Anterior cingulate cortex (tissue), 58 donors: ENCODE measurements around the gene CNDP1.
"Not testable (repeated sequence)": the region's sequence is repeated elsewhere in the genome, so short reads cannot be mapped to it uniquely, and the experiment has no call there.

Source experiments
- DNase-seq, 58 donors: peaks; one replicate each; lab custom pipeline; 2025; lab: John Stamatoyannopoulos, UW

The CNDP1 gene

GRCh38 chr18:74518456-74519295 is 15.6 kb upstream of the CNDP1 start:
- no peak for DNase-seq

- peak in 1 of 58 donors; percentile 25 for DNase-seq
These were observed 14.8 kb upstream of the CNDP1 start for GRCh38 chr18:74519320-74520095.

DNA sequence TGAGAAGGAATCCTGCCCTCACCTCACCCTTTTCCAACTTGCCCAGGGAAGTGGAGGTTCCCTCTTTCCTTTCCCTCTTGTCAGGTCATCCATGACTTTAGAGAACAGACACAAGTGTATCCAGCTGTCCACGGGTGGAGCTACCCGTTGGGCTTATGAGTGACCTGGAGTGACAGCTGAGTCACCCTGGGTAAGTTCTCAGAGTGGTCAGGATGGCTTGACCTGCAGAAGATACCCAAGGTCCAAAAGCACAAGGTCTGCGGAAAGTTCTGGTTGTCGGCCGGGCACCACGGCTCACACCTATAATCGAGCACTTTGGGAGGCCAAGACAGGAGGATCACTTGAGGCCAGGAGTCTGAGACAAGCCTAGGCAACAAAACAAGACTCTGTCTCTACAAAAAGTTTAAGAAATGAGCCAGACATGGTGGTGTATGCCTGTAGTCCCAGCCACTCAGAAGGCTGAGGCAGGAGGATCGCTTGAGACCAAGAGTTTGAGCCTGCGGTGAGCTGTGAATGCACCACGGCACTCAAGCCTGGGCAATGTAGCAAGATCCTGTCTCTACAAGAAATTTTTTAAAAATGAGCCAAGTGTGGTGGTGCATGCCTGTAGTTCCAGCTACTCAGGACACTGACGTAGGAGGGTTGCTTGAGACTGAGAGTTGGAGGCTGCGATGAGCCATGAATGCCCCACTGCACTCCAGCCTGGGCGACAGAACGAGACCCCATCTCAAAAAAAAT is 14.0 kb upstream of the CNDP1 start:
- DNase-seq = no peak

- no peak for DNase-seq
These were observed 13.1 kb upstream of the CNDP1 start for GRCh38 chr18:74521068-74521725.

DNA sequence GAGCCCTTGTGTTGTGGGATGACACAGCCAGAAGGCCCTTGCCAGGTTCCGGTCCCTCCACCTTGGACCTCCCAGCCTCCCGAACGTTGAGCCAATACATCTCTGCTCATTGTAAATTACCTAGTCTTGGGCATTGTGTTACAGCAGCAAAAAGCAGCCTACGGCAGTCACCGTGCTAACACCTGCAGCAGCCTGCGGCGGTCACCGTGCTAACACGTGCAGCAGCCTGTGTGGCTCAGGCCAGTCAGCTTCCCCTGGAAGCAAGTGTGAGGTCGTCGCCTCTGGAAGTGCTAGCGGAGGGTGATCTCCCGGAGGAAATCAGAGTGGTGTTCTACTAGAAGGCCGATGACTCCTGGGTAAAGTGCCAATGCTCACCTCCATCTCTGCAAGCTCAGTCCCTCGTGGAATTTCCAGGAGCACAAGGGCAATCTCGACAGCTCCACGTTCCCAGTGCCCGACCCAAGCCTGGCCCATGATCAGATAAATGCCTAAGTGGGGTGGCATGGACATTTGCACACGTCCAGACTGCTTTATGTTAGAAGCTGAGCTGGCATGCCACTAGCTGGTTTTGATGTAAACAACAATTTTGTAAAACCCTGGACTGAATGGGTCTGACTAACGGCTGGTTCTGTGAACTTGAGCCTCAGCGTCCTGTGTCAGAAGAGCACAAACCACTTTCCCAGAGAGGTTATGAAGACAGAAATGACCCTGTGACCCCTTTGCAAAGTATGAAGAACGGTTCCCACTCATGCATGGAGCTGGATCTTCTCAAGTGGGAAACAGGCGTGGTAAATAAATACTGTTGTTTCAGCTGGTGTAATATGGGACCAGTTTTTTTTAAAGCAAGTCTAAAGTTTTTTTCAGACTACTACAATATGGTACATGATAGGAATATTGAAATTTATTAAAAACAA is 11.4 kb upstream of the CNDP1 start:
- DNase-seq = no peak

- peak in 1 of 58 donors; percentile 56 for DNase-seq
These were observed 10.2 kb upstream of the CNDP1 start for GRCh38 chr18:74524097-74524496.

- not testable (repeated sequence) for DNase-seq
These were observed 9.4 kb upstream of the CNDP1 start for GRCh38 chr18:74524915-74525314.

DNA sequence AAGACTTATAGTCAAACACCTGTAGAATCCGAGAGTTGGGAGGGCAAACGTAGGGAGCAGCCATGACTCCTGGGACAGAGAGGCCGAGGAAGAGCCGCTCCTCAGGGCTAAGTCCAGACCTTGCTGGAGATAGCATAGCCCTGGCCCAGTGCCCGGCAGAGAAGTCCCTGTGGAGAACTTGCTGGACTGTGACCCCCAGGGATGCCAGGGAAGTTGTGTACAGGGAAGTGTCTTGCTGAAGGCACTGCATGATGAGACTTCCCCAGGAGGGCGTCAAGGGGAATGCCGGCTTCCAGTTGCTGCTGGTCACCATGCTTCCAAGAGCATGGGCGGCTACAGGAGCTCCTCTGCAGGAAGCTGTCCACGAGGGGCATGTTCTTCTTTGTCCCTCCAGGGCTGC is 8.6 kb upstream of the CNDP1 start:
- DNase-seq = no peak

- no peak for DNase-seq
These were observed 7.8 kb upstream of the CNDP1 start for GRCh38 chr18:74526488-74526887.

DNA sequence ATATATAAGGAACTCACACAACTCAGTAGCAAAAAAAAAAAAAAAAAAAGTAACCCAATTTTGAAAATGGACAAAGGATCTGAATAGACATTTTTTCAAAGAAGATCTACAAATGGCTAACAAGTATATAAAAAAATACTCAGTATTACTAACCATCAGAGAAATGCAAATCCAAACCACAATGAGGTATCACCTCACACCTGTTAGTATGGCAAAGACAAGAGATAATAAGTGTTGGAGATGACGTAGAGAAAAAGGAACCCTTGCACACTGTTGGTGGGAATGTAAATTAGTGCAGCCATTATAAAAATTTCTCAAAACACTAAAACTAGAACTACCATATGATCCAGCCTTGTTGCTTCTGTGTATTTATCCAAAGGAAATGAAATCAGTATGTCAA is 5.8 kb upstream of the CNDP1 start:
- no peak for DNase-seq

GRCh38 chr18:74528913-74529312 is 5.4 kb upstream of the CNDP1 start:
- DNase-seq = peak in 3 of 58 donors; percentile 23 to 48 (median 37)

- no peak for DNase-seq
These were observed 4.9 kb upstream of the CNDP1 start for GRCh38 chr18:74529378-74529777.

- DNase-seq = no peak
These were observed 4.3 kb upstream of the CNDP1 start for GRCh38 chr18:74529811-74530583.

GRCh38 chr18:74530584-74530862 is 3.8 kb upstream of the CNDP1 start:
- DNase-seq = no peak

- no peak for DNase-seq
These were observed 3.3 kb upstream of the CNDP1 start for GRCh38 chr18:74531043-74531442.

DNA sequence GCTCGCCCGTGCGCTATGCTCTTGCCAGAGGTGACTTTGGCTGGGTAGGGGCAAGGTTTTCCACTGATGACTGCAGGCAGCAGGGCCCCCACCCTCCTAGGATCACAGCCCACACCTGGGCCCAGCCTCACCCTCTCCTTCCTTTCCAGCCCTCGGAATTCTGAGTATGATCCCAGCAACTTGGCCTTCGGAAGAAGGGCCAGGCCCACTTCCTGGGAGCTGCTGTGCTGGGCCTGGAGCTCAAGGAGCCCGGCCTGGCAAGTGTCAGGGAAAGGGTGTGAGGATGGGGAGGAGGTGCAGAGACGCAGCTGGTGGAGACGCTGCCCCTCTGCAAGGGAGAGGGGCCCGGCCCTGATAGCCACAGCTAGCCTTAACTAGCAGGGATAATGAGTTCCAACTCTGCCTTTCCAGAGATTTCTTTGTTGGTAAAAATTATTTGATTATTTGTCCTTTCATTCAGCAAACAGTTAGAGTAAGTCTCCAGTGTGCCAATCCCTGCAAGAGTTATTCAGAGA is 1.7 kb upstream of the CNDP1 start:
- DNase-seq = no peak

DNA sequence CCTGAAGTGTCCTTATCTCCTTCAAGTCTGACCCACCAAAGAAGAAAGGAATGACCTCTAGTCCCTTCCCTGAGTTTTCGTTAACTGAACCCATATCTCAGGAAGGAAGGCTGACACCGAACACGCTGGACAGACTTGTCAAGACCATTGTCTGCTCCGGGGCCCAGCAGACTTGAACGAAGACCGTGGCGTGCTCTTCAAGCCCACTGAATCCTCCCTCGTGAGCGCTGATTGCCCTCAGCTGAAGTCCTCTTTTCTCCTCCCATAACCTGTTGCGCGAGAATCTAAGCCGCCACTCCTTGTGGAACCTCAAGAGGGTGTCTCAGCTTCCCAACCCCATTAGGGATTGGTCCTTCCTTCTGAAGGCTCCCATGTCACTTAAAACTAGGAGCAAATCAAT is 634 bp upstream of the CNDP1 start:
- DNase-seq = no peak

DNA sequence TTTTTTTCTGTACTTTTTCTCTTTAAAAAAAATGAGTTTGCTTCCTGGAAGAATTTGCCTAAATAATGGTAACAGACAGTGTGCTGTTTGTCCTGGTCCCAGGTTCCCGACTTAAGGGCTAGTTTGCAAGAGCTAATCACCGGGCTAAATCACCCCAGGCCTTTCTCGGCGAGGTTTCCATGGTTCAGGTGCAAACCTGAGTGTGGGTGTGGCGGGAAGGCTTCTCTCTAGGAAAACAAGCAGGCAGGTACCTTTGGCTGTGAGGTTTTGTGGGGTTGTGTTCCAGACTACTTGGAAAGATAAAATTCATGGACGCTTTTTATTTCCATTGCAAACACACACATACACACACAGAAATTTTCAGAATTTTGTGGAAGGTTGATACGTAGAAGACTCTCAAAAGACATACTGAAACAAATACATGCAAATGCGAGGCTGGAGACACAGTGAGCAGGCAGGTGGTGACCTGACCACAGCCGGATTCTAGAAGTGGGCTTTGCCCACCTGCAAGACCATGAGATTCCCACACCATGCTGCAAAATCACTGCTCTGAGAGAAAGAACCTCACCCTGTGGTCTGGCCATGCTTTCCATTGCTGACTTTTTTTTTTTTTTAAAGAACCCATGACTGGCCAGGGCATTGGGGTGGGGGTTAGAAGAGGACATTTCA is 815 bp downstream of the CNDP1 start:
- DNase-seq = no peak
